ENCODE results near the gene CPXM1.
"Not testable (repeated sequence)": the region's sequence is repeated elsewhere in the genome, so short reads cannot be mapped to it uniquely, and the experiment has no call there.

CPXM1 gene

GRCh38 chr20:2820896-2821869 lies 20.8 kb upstream of the CPXM1 start:
- DNase-seq, result no peak

DNA sequence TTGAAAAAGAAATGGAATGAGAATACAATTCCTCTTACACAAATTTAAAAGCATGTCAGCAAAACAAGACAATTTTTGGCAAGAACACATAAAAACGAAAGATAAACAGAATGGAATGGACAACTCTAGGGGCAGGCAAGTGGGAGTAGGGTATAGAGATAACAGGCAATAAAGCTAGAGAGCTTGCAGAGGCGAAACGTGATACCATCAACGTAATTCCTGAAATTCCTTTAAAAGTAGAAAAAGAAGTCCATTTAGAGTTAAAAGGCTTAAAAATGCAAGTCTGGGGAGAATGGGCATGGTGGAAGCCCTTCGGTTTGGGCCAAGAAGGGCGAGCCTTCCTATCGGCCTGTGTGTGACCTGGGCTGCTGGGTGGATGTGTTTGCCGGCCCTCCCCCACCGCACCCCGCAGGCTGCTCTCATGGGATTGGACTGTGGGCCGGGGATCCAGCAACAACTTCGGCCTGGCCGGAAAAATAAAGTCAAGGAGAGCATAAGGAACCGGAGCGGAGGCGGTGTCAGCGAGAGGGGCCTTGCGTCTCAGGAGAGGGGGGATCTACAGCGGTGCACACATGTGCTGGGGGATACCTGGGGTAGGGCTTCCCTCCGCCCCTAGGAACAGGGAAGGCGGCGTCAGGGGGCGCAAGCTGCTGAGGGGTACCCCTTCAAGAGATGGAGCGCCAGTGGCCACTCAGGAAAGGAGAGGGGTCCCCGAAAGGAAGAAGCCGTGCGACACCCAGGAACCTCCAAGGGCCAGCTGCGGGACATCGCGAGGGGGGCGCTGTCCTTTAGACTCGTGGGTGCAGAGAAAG lies 19.9 kb upstream of the CPXM1 start:
- DNase-seq, result no peak

DNA sequence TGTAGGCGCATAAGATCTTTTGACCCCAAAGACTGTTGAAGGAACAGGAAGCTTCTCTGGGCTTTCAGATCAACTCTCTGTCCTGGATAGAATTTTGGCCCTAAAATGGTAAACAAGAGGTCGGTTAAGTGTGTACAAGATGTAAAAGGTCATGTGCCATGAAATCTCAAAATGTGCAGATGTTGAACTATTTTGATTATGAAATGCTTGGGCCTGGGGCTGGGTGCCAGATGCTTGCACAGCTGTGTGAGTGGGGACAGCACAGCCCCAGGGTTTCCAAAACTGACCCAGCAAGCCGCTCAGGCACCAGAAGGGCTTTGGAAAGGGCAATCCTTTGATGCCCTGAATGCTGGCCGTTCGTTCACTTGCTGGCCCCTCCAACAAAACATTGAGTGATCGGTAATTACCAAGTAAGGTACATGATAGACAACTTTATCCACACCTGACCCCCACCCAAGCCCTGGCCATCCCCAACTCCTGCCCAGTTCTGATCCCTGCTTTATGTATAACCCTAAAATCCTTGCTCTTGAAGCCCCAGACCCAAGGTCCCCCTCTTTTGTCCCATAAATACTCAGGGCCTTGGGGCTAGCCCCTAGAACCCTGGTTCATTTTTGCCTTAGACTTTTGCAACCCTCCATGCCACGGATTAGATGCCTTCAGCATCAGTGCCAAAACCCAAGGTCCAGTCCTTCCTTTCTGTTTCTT lies 17.6 kb upstream of the CPXM1 start:
- DNase-seq, result no peak

DNA sequence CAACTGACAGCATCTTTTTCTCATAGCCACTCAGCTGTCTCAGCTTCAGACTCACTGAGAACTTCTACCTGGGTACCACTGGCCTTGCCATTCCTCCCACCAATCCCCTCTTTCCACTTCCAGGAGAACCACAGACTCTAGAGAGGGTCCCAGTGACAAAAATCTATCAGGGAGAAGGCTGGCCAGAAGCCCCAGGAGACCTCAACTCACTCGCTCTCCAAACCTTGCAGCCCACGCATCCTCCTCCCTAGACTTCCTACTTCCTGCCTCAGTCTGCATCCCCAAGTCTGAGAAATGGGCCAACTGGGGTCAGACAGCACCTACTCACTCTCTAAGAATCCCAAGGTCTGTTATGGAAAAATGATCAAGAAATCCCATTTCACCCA lies 16.9 kb upstream of the CPXM1 start:
- no peak for DNase-seq

DNA sequence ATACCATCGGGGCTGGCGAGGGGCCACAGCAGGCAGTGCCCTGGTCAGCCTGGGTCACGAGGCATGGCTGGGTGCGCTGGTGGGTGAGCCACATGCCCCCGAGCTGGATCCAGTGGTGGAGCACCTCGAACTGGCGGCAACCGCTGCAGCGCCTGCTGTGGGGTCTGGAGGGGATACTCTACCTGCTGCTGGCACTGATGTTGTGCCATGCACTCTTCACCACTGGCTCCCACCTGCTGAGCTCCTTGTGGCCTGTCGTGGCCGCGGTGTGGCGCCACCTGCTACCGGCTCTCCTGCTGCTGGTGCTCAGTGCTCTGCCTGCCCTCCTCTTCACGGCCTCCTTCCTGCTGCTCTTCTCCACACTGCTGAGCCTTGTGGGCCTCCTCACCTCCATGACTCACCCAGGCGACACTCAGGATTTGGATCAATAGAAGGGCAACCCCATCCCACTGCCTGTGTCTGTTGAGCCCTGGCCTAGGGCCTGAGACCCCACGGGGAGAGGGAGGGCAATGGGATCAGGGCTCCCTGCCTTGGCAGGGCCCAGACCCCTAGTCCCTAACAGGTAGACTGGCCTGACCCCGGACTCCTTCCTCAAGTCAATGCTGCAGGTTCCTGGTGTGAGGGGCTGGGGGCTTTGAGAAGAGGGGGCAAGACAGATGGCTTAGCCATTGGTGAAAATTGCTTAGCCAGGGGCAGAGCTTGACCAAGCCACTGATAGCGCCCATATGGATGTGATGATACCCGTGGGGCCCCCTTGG lies 16.3 kb upstream of the CPXM1 start:
- DNase-seq, result no peak

- DNase-seq, result no peak
These were observed 15.7 kb upstream of the CPXM1 start, which contains the start of gene TMEM239 for GRCh38 chr20:2816030-2816582. TMEM239 (plus strand) TSS chr20:2816364; CDS start chr20:2816555, 191 bp downstream.

GRCh38 chr20:2815242-2815900 lies 14.9 kb upstream of the CPXM1 start:
- no peak for DNase-seq

GRCh38 chr20:2814587-2815051 lies 14.2 kb upstream of the CPXM1 start, which contains the start of gene C20orf141:
C20orf141 (plus strand) TSS chr20:2814987; CDS start chr20:2815185, 198 bp downstream.
- DNase-seq, result peak; percentile 94

- DNase-seq, result no peak
These were observed 13.6 kb upstream of the CPXM1 start for GRCh38 chr20:2814076-2814475.

- no peak for DNase-seq
These were observed 11.8 kb upstream of the CPXM1 start for GRCh38 chr20:2812189-2812588.

DNA sequence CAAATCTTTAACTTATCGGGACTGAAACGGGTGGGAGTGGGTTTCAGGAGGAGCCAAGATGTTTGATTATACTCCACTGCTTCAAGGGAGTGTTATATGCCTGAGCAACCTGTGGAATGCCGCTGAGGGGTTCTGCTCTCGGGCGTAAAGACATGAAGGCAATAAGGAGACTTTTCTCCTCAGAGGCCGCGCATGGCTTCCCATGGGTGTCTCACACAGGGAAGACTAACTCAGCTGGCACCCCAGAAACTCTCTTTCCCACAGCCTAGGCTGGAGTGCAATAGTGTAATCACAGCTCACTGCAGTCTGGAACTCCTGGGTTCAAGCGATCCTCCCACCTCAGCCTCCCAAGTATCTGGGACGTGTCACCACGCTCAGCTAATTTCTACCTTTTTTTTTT lies 9.3 kb upstream of the CPXM1 start:
- DNase-seq, result no peak

DNA sequence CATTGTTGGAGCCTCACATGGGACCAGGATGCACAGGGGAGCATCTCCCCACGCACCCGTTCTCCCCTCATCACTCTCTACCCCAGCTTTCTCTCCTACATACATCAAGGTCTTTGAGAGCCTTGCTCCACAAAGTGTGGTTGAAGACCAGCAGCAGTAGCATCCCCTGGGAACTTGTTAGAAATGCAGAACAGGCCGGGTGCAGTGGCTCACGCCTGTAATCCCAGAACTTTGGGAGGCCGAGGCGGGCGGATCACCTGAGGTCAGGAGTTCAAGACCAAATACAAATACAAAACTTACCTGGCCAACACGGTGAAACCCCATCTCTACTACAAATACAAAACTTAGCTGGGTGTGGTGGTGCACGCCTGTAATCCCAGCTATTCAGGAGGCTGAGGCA lies 7.5 kb upstream of the CPXM1 start:
- DNase-seq, result not testable (repeated sequence)

DNA sequence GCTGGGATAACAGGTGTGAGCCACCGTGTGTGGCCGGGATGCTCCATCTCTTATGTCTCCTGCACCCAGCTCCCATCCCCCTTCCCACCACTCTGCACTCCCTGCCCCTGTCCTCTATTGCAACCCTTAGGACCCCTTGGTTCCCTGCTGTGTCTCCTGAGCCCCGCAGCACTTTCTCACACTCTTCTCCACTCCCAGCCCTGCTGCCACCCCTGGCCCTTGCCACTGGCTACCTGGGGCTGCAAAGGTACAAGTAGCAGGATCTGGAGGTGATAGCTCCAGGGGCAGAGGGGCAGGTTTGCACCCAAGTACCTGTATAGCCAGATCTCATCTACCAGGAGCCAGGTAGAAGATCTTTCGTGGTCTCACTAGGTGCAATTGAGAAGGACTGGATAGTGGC lies 6.6 kb upstream of the CPXM1 start:
- DNase-seq, result no peak

- no peak for DNase-seq
These were observed 5.9 kb upstream of the CPXM1 start for GRCh38 chr20:2806351-2806701.

GRCh38 chr20:2805689-2806350 lies 5.4 kb upstream of the CPXM1 start:
- no peak for DNase-seq

GRCh38 chr20:2804852-2805688 lies 4.6 kb upstream of the CPXM1 start:
- no peak for DNase-seq

DNA sequence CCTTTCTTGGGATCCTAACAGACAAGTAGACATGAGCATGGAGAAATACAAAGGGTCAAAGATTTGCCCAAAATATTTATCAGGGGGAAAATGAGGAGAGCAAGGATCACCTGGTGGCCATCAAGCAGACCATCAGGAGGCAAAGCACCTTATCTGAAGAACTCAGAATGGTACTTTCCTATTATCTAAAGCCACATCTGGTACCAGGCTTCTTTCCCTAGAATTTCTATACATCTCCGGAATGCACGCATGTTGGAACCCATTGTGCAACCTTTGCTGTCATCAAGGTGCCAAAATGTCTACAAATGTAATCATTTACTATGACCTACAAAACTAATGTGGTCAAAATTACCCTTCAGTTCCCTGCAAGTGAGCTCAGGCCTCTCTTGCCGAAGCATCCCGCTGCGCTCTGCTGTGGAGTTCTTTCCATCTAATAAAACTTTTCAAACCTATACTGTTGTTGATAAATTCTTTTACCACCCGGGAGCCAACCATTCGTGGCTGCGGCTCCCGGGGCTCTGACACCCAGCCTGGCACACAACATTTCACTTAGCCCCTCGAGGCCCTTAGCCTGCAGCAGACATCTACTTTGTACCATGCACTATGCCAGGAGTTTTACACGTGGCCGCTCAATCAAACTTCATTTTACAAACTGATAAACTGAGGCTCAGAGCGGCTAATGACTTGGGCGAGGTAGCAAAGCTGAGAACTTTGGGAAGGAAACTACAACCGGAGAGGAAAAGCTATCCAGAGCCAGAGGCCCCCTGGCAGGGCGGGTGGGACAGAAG lies 3.8 kb upstream of the CPXM1 start:
- no peak for DNase-seq

GRCh38 chr20:2801286-2801728 lies 880 bp upstream of the CPXM1 start:
- DNase-seq, result no peak

Measured in amniotic stem cell (primary cell).